ENCODE results near the gene REPS1. TPM values are rescaled to one million over a fixed set of nuclear protein-coding genes. Genes with fewer than 3 reads are reported as not detected.

REPS1 gene
- total and polyA plus RNA-seq, 9 donors: 20.4 to 65.6 (median 41.0) TPM

- H3K4me1 ChIP-seq (ENCODE audit: insufficient read depth): no peaks in the 10 kb centered on the region
- no peak overlapping the region for H3K4me3 ChIP-seq
- H3K36me3 ChIP-seq: no peaks in the 10 kb centered on the region
- H3K27ac ChIP-seq: no peak overlapping the region
- no peaks in the 10 kb centered on the region for H3K27me3 ChIP-seq
- H3K9me3 ChIP-seq: no peaks in the 10 kb centered on the region
- 28 to 30% (median 30%) methylated on average over 2 of the region's 2 CpGs for WGBS, 3 donors
- intact Hi-C loops (cut with DNase I): no loop called here
- no peak for DNase-seq
- TF ChIP-seq POLR2A (IDR thresholded peaks at IDR 0.05) (no peak), EP300 (IDR thresholded peaks at IDR 0.05) (no peak), CTCF (IDR thresholded peaks at IDR 0.05) (no peak)
Measured at GRCh38 chr6:138957484-138957883, 30.6 kb downstream of the REPS1 start.

- no peak for DNase-seq
- TF ChIP-seq POLR2A (IDR thresholded peaks at IDR 0.05): no peak
- 84 to 89% (median 86%) methylated on average over 3 of the region's 3 CpGs for WGBS, 3 donors
Measured at GRCh38 chr6:138956244-138956924, 31.7 kb downstream of the REPS1 start.

GRCh38 chr6:138955262-138955661 lies 32.8 kb downstream of the REPS1 start:
- Histone ChIP-seq H3K4me3 (no peak overlapping the region), H3K9me3 (no peaks in the 10 kb centered on the region), H3K27me3 (no peaks in the 10 kb centered on the region), H3K36me3 (no peaks in the 10 kb centered on the region), H3K4me1 (ENCODE audit: insufficient read depth) (no peaks in the 10 kb centered on the region), H3K27ac (no peak overlapping the region)
- no peak for DNase-seq
- intact Hi-C loops (cut with DNase I): no loop called here
- no peak for TF ChIP-seq EP300 (IDR thresholded peaks at IDR 0.05)
- TF ChIP-seq CTCF (IDR thresholded peaks at IDR 0.05): no peak
- TF ChIP-seq POLR2A (IDR thresholded peaks at IDR 0.05): no peak

More at GRCh38 chr6:138956244-138956924, 31.7 kb downstream of the REPS1 start:
- no peak overlapping the region for H3K4me3 ChIP-seq
- no peaks in the 10 kb centered on the region for H3K36me3 ChIP-seq
- H3K27me3 ChIP-seq: no peaks in the 10 kb centered on the region
- H3K9me3 ChIP-seq: no peaks in the 10 kb centered on the region
- H3K4me1 ChIP-seq (ENCODE audit: insufficient read depth): no peaks in the 10 kb centered on the region
- intact Hi-C loops (cut with DNase I): no loop called here
- no peak overlapping the region for H3K27ac ChIP-seq

- H3K4me1 ChIP-seq (ENCODE audit: insufficient read depth): peaks cover 1% of the 10 kb centered on the region
- no peak for TF ChIP-seq POLR2A (IDR thresholded peaks at IDR 0.05)
- TF ChIP-seq CTCF (IDR thresholded peaks at IDR 0.05): no peak
- no peak for TF ChIP-seq EP300 (IDR thresholded peaks at IDR 0.05)
- intact Hi-C loops (cut with DNase I): no loop called here
- H3K36me3 ChIP-seq: no peaks in the 10 kb centered on the region
- no peaks in the 10 kb centered on the region for H3K9me3 ChIP-seq
- no peaks in the 10 kb centered on the region for H3K27me3 ChIP-seq
- H3K4me3 ChIP-seq: no peak overlapping the region
- 92 to 97% (median 94%) methylated on average over 1 of the region's 1 CpG for WGBS, 3 donors
- no peak overlapping the region for H3K27ac ChIP-seq
- DNase-seq: no peak
Measured at GRCh38 chr6:138953451-138953850, 34.6 kb downstream of the REPS1 start.

- Histone ChIP-seq H3K27ac (no peak overlapping the region), H3K36me3 (no peaks in the 10 kb centered on the region), H3K27me3 (no peaks in the 10 kb centered on the region), H3K9me3 (no peaks in the 10 kb centered on the region), H3K4me1 (ENCODE audit: insufficient read depth) (peaks cover 1% of the 10 kb centered on the region), H3K4me3 (no peak overlapping the region)
- TF ChIP-seq POLR2A (IDR thresholded peaks at IDR 0.05): no peak
- no peak for TF ChIP-seq CTCF (IDR thresholded peaks at IDR 0.05)
- TF ChIP-seq EP300 (IDR thresholded peaks at IDR 0.05): no peak
- no peak for DNase-seq
- 50 to 67% (median 56%) methylated on average over 1 of the region's 1 CpG for WGBS, 3 donors
- intact Hi-C loops (cut with DNase I): loop anchor here in 1 of 4 donors (10.0 kb wide), 1 partner anchor 76 kb away; the partner anchor contains the start of gene ABRACL
Measured at GRCh38 chr6:138948546-138949179, 39.4 kb downstream of the REPS1 start.

Measured in ovary (tissue), 9 donors.